CD14-positive monocyte (primary cell): ENCODE results near the gene PXN. TPM values are rescaled to one million over a fixed set of nuclear protein-coding genes. Genes with fewer than 3 reads are reported as not detected.

Source experiments
- DNase-seq, 3 donors: peaks; one replicate each; pipeline ENCODE4 v3.0.0-alpha.2; 2011 to 2022
- H2AFZ ChIP-seq: 2 replicates; pipeline ENCODE4 v1.6.0; 2012; ENCODE audit warnings: mild to moderate bottlenecking, low read depth, low read length, inconsistent platforms; ENCODE audit not compliant: insufficient read depth, poor library complexity, severe bottlenecking
- H3K27ac ChIP-seq, 2 donors: 1 replicate in 1 of 2; 2 replicates in 1 of 2; pipeline ENCODE4 v1.5.1; 2012 to 2013; ENCODE audit warnings: low read length in 2 of 2, control low read depth in 1 of 2, inconsistent platforms in 1 of 2, low read depth in 1 of 2, mild to moderate bottlenecking in 1 of 2
- H3K27me3 ChIP-seq, 2 donors: one replicate each; pipeline versions ENCODE4 v1.6.0 to v1.6.1; 2011 to 2013; ENCODE audit warnings: low read length in 2 of 2; ENCODE audit not compliant: control insufficient read depth in 2 of 2, insufficient read depth in 2 of 2
- H3K36me3 ChIP-seq, 2 donors: replicated peaks in 1 of 2; 1 replicate in 1 of 2; 2 replicates in 1 of 2; pipeline versions ENCODE4 v1.5.1 to v1.6.1; 2012 to 2013; ENCODE audit warnings: low read length in 2 of 2, control low read depth in 1 of 2, inconsistent platforms in 1 of 2, mild to moderate bottlenecking in 1 of 2; ENCODE audit not compliant: insufficient read depth in 2 of 2, control insufficient read depth in 1 of 2
- H3K4me1 ChIP-seq, 2 donors: 1 replicate in 1 of 2; 2 replicates in 1 of 2; pipeline versions ENCODE4 v1.5.1 to v1.6.1; 2012 to 2013; ENCODE audit warnings: low read length in 2 of 2, control low read depth in 1 of 2, inconsistent platforms in 1 of 2, mild to moderate bottlenecking in 1 of 2, moderate library complexity in 1 of 2; ENCODE audit not compliant: insufficient read depth in 2 of 2, control insufficient read depth in 1 of 2
- H3K4me2 ChIP-seq: replicated peaks from 2 replicates; pipeline ENCODE3; 2012; ENCODE audit warnings: low read length, moderate library complexity, mild to moderate bottlenecking; ENCODE audit not compliant: poor library complexity, severe bottlenecking; ENCODE audit errors: extremely low read depth
- H3K4me3 ChIP-seq, 3 experiments: fragments of 200-600 bp in 1 of 3; sonication (generic) in 1 of 3; replicated peaks in 1 of 3; 1 replicate in 2 of 3; 2 replicates in 1 of 3; pipeline ENCODE4 v1.5.1; 2011 to 2013; ENCODE audit warnings: low read length in 3 of 3, mild to moderate bottlenecking in 3 of 3, control low read depth in 2 of 3, low read depth in 2 of 3, inconsistent platforms in 1 of 3, moderate library complexity in 1 of 3
- H3K79me2 ChIP-seq: 2 replicates; pipeline ENCODE4 v1.6.0; 2012; ENCODE audit warnings: mild to moderate bottlenecking, control low read depth, inconsistent platforms, low read length, moderate library complexity; ENCODE audit not compliant: insufficient read depth
- H3K9ac ChIP-seq: 2 replicates; pipeline ENCODE4 v1.6.0; 2017; ENCODE audit warnings: low read length, mild to moderate bottlenecking; ENCODE audit not compliant: insufficient read depth, poor library complexity, severe bottlenecking
- H3K9me3 ChIP-seq, 2 donors: replicated peaks in 1 of 2; 1 replicate in 1 of 2; 2 replicates in 1 of 2; pipeline versions ENCODE4 v1.5.1 to v1.6.1; 2012 to 2013; ENCODE audit warnings: low read length in 2 of 2, control low read depth in 1 of 2; ENCODE audit not compliant: control insufficient read depth in 1 of 2, insufficient read depth in 1 of 2
- H4K20me1 ChIP-seq: 2 replicates; pipeline ENCODE4 v1.6.0; 2012; ENCODE audit warnings: mild to moderate bottlenecking, low read length, control low read depth, moderate library complexity; ENCODE audit not compliant: insufficient read depth
- H3K27ac Mint-ChIP-seq, 7 donors: one replicate each; pipeline ENCODE4 v1.8.0; 2020; ENCODE audit warnings: mild to moderate bottlenecking in 7 of 7, mixed read lengths in 7 of 7, moderate library complexity in 6 of 7, inconsistent platforms in 2 of 7
- H3K27me3 Mint-ChIP-seq, 3 donors: one replicate each; pipeline ENCODE4 v1.8.0; 2021 to 2022; ENCODE audit warnings: low read depth in 3 of 3, mild to moderate bottlenecking in 3 of 3, mixed read lengths in 3 of 3, moderate library complexity in 3 of 3, inconsistent platforms in 1 of 3
- H3K36me3 Mint-ChIP-seq, 2 donors: one replicate each; pipeline ENCODE4 v1.8.0; 2020; ENCODE audit warnings: mixed read lengths in 2 of 2, inconsistent platforms in 1 of 2, mild to moderate bottlenecking in 1 of 2
- H3K4me1 Mint-ChIP-seq: one replicate; pipeline ENCODE4 v1.8.0; 2020; ENCODE audit warnings: mild to moderate bottlenecking, mixed read lengths
- H3K4me3 Mint-ChIP-seq, 2 donors: one replicate each; pipeline ENCODE4 v1.8.0; 2020; ENCODE audit warnings: mild to moderate bottlenecking in 2 of 2, mixed read lengths in 2 of 2, moderate library complexity in 1 of 2
- H3K9me3 Mint-ChIP-seq, 7 donors: one replicate each; pipeline ENCODE4 v1.8.0; 2020 to 2022; ENCODE audit warnings: mixed read lengths in 7 of 7, mild to moderate bottlenecking in 6 of 7, moderate library complexity in 6 of 7, inconsistent platforms in 2 of 7
- WGBS: methylation state at CpG from one replicate; pipeline ENCODE4 v1.1.5; 2013; ENCODE audit warnings: missing lambda C conversion rate; ENCODE audit not compliant: insufficient coverage; 5-methylcytosine and 5-hydroxymethylcytosine counted together
- intact Hi-C, 2 donors: fragments of 100-400 bp; cut with micrococcal nuclease; formaldehyde crosslinking; loops; one replicate each; pipeline versions ENCODE4 v1.15.0 to v1.15.1; 2023
- polyA plus RNA-seq, 3 donors: library from polyadenylated mRNA; depleted of rRNA in 1 of 3; unstranded in 2 of 3; stranded (reverse) in 1 of 3; fragments of 300-500 nt in 2 of 3; fragments of >200 nt in 1 of 3; fragmentation: Illumina TruSeq in 2 of 3; gene quantifications; 1 replicate in 2 of 3; 2 replicates in 1 of 3; pipeline ENCODE4 v1.2.3, GENCODE V29; 2012 to 2021
- TF ChIP-seq, protein P1 (sequence below): fragments of 200-600 bp; IDR thresholded peaks from one replicate; pipeline ENCODE4 v1.8.0; 2022; ENCODE audit warnings: antibody characterized with exemption, mild to moderate bottlenecking

The PXN gene
- polyA plus RNA-seq, 3 donors, result 62.5 to 106 (median 98.4) TPM

DNA sequence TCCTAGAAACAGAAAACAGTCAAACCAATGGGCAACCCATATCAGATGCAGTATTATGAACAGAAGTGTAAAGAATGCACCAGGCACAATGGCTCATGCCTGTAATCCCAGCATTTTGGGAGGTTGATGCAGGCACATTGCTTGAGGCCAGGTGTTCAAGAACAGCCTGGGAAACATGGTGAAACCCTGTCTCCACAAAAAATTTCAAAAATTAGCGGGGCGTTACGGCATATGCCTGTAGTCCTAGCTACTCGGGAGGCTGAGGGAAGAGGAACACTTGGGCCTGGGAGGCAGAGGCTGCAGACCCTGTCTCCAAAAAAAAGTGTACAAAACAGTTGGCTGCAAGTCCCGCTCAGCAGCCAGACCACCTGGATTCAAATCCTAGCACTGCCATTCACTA is 4.9 kb downstream of the PXN start:
- H3K36me3 ChIP-seq, result peaks cover 0 to 17% of the 10 kb centered on the region in 2 donors
- peaks cover 28 to 55% of the 10 kb centered on the region in 2 donors for H3K36me3 Mint-ChIP-seq
- H3K27me3 Mint-ChIP-seq, result peaks cover 0 to 2% (median 2%) of the 10 kb centered on the region in 3 donors
- H4K20me1 ChIP-seq, result peaks cover 89% of the 10 kb centered on the region
- H3K4me1 Mint-ChIP-seq, result peaks cover 92% of the 10 kb centered on the region
- peaks cover 83 to 95% of the 10 kb centered on the region in 2 donors for H3K4me1 ChIP-seq
- H3K4me2 ChIP-seq, result no peak overlapping the region
- no peaks in the 10 kb centered on the region for H3K9me3 ChIP-seq
- H3K9me3 Mint-ChIP-seq, result no peaks in the 10 kb centered on the region
- TF ChIP-seq, protein P1, sequence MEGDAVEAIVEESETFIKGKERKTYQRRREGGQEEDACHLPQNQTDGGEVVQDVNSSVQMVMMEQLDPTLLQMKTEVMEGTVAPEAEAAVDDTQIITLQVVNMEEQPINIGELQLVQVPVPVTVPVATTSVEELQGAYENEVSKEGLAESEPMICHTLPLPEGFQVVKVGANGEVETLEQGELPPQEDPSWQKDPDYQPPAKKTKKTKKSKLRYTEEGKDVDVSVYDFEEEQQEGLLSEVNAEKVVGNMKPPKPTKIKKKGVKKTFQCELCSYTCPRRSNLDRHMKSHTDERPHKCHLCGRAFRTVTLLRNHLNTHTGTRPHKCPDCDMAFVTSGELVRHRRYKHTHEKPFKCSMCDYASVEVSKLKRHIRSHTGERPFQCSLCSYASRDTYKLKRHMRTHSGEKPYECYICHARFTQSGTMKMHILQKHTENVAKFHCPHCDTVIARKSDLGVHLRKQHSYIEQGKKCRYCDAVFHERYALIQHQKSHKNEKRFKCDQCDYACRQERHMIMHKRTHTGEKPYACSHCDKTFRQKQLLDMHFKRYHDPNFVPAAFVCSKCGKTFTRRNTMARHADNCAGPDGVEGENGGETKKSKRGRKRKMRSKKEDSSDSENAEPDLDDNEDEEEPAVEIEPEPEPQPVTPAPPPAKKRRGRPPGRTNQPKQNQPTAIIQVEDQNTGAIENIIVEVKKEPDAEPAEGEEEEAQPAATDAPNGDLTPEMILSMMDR, result no peak
- WGBS, result 90% methylated on average over 4 of the region's 5 CpGs
- H3K4me3 ChIP-seq, result no peak overlapping the region
- no peaks in the 10 kb centered on the region for H3K27me3 ChIP-seq
- intact Hi-C loops, result no loop called here
- peak overlapping the region in 1 of 2 donors; percentile 38 for H3K27ac ChIP-seq
- no peak overlapping the region for H2AFZ ChIP-seq
- peaks cover 99% of the 10 kb centered on the region for H3K79me2 ChIP-seq
- peak overlapping the region in 2 of 7 donors; percentile 83 to 90 for H3K27ac Mint-ChIP-seq
- H3K4me3 Mint-ChIP-seq, result peak overlapping the region in 1 of 2 donors; percentile 60
- no peak for DNase-seq
- no peak overlapping the region for H3K9ac ChIP-seq

DNA sequence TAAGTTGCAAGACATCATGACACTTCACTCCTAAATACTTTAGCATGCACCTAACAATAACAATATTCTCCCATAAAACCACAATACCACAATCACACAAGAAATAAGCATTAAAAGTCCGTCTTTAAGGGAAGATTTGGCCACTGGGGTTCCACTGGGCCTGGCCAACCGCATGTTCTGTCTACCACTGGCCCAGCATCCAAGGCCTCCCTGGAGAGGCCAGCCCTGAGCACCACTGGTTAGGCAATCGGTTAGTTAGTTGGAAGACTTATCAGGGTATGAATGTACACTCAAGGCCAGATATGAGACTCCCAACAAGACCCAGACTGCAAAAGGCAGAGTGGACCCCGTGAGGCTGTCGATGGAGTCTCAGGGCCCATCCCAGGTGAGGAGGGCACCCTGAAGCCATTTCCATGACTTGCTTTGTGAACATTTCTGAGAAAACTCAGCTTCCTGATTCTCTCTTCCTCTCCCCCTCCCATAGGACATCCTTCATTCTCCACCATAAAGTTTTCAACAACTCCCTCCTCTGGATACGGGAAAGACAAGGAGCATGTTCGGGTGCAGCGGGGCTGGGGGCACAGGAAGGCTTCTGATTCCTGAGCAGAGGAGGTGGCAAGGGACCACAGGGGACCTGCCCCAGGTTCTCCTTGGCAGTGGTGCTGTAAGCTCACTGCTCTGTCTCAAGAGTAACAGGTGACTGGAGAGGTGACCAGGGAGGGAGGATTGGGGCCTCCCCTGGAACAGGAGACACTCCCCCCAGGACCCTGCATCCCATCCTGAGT is 5.9 kb downstream of the PXN start:
- Histone ChIP-seq H3K4me3 (peak overlapping the region in 1 of 3 experiments; percentile 18), H3K36me3 (peaks cover 4 to 17% of the 10 kb centered on the region in 2 donors), H3K4me1 (peaks cover 89 to 98% of the 10 kb centered on the region in 2 donors), H3K27ac (peak overlapping the region; percentile 1 to 55), H2AFZ (no peak overlapping the region), H3K79me2 (peaks cover 100% of the 10 kb centered on the region), H3K4me2 (peak overlapping the region; percentile 11), H4K20me1 (peaks cover 84% of the 10 kb centered on the region), H3K9ac (no peak overlapping the region), H3K9me3 (no peaks in the 10 kb centered on the region), H3K27me3 (no peaks in the 10 kb centered on the region)
- Mint-ChIP-seq H3K27ac (peak overlapping the region; percentile 52 to 90 (median 67)), H3K4me1 (peaks cover 96% of the 10 kb centered on the region), H3K9me3 (no peaks in the 10 kb centered on the region), H3K27me3 (peaks cover 0 to 2% (median 0%) of the 10 kb centered on the region in 3 donors), H3K4me3 (peak overlapping the region in 1 of 2 donors; percentile 46), H3K36me3 (peaks cover 34 to 63% of the 10 kb centered on the region in 2 donors)
- TF ChIP-seq, protein P1, result no peak
- intact Hi-C loops, result no loop called here
- 89% methylated on average over 7 of the region's 8 CpGs for WGBS
- DNase-seq, result no peak
